ENCODE results near the gene PCNX1.
A peak's percentile ranks its signal among the peaks of the same experiment; 100 is the strongest.
"Not testable (repeated sequence)": the region's sequence is repeated elsewhere in the genome, so short reads cannot be mapped to it uniquely, and the experiment has no call there.

The PCNX1 gene

GRCh38 chr14:70916300-70916699, 9.0 kb downstream of the PCNX1 start:
- DNase-seq (ENCODE audit: low read depth, low spot score) = no peak

DNA sequence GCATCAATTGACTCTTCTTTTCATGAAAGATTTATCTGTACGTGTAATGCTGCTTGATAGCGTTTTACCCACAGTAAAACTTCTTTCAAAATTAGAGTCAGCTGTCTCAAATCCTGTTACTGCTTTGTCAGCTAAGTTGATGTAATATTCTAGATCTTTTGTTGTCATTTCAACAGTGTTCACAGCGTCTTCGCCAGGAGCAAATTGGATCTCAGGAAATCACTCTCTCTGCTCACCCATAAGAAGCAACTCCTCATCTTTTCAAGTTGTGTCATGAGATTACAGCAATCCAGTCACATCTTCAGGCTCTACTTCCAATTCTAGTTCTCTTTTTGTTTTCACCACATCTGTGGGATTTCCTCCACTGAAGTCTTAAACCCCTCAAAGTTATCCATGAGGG, 9.5 kb downstream of the PCNX1 start:
- DNase-seq (ENCODE audit: low read depth, low spot score) = no peak

DNA sequence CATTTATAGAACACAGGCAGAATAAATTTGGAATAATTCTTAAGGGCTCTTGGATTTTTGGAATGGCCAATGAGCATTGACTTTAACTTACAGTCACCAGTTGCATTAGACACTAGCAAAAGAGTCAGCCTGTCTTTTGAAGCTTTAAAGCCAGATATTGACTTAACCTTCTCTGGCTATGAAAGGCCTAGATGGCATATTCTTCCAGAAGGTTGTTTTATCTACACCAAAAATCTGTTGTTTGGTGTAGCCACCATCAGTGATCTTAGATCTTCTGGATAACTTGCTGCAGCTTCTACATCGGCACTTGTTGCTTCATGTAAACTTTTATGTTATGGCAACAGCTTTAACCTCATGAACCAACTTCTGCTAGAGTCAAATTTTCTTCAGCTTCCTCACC, 10.4 kb downstream of the PCNX1 start:
- no peak for DNase-seq (ENCODE audit: low read depth, low spot score)

GRCh38 chr14:70919774-70920173, 12.5 kb downstream of the PCNX1 start:
- no peak for DNase-seq (ENCODE audit: low read depth, low spot score)

DNA sequence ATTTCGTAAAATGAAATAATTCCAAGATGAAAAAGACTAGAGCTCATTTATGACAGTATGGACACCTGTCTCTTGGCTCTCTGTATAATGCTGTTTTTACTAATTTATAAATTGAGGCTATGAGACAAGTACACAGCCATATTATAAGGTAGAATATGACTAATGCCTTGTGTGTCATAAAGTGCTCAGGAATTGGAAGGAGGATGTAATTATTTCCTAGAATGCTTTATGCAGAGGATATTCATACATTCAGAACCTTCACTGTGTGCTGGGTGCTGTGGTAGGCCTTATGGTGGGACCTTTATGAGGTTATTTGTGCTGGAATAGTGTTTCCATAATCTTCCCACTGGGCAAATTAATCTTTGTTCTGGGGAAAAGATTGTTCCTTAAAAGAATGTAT, 13.3 kb downstream of the PCNX1 start:
- DNase-seq (ENCODE audit: low read depth, low spot score) = no peak

DNA sequence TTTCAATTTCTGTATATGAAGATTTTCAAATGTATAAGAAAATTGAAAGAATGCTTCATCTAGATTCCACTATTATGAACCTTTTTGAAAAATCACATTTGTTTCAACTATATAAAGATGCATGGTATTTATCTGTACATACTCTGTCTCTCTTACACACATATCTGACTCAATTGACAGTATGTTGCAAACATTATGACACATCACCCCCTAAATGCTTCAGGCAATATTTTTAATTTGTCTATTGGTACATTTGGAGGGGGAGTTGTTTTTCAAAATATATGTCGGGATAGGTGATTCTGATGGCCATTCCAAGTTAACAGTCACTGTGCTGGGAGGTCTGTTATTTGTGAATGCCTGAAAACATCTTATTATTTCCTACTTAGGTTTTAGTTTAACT, 14.4 kb downstream of the PCNX1 start:
- DNase-seq (ENCODE audit: low read depth, low spot score) = no peak

GRCh38 chr14:70924521-70924920, 17.3 kb downstream of the PCNX1 start:
- no peak for DNase-seq (ENCODE audit: low read depth, low spot score)

DNA sequence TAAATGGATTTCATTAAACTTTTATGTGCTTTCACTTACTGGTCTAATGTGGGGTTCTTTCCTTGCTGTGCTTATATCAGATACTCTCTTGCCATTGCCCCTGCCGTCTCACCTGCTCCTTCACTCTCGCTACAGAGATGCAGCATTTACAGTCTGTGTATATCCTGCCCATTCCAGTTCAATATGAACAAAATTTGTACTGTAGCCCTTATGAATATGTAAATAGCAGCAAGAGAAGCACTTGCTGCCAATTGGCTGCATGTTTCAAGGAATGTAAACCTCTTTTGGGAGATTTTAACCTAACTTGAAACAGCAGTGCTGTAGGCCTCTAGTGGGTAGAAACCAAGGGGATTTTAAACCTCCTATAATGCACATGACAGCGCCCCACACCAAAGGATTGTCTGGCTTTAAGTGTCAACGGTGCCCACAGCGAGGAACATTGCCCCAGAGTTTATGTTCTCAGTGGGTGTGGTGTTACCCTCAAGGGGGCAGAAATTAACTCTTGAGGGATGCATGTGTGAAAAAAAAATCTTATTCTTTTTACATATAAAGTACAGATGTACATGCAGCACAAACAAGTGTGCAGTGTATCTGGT, 19.1 kb downstream of the PCNX1 start:
- no peak for DNase-seq (ENCODE audit: low read depth, low spot score)

- DNase-seq (ENCODE audit: low read depth, low spot score) = no peak
These were observed 23.7 kb downstream of the PCNX1 start for GRCh38 chr14:70931008-70931407.

GRCh38 chr14:70934084-70934483, 26.8 kb downstream of the PCNX1 start:
- no peak for DNase-seq (ENCODE audit: low read depth, low spot score)

- no peak for DNase-seq (ENCODE audit: low read depth, low spot score)
These were observed 27.4 kb downstream of the PCNX1 start for GRCh38 chr14:70934502-70935134.

- no peak for DNase-seq (ENCODE audit: low read depth, low spot score)
These were observed 27.9 kb downstream of the PCNX1 start for GRCh38 chr14:70935135-70935534.

DNA sequence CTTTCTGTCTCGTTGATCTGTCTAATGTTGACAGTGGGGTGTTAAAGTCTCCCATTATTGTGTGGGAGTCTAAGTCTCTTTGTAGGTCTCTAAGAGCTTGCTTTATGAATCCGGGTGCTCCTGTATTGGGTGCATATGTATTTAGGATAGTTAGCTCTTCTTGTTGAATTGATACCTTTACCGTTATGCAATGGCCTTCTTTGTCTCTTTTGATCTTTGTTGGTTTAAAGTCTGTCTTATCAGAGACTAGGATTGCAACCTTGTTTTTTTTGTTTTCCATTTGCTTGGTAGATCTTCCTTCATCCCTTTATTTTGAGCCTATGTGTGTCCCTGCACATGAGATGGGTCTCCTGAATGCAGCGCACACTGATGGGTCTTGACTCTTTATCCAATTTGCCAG, 32.4 kb downstream of the PCNX1 start:
- DNase-seq (ENCODE audit: low read depth, low spot score) = not testable (repeated sequence)

- DNase-seq (ENCODE audit: low read depth, low spot score) = not testable (repeated sequence)
These were observed 34.5 kb downstream of the PCNX1 start for GRCh38 chr14:70941637-70942341.

DNA sequence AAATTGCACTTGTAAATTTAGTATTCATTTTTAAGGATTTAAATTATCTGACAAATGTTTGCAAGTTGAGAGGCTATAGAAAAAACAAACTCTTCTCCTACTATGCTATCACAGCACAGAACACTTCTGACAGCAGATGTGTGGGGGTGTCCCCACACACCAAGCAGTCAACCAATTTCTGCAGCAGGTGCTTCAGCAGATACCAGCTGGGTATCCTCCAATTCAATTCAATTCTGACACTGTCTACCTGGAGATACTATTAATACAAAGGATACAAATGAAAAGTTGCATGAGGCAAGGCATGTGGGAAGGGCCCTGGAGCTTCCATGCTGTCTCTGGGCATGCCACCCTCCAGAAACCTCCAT, 35.1 kb downstream of the PCNX1 start:
- DNase-seq (ENCODE audit: low read depth, low spot score) = no peak

DNA sequence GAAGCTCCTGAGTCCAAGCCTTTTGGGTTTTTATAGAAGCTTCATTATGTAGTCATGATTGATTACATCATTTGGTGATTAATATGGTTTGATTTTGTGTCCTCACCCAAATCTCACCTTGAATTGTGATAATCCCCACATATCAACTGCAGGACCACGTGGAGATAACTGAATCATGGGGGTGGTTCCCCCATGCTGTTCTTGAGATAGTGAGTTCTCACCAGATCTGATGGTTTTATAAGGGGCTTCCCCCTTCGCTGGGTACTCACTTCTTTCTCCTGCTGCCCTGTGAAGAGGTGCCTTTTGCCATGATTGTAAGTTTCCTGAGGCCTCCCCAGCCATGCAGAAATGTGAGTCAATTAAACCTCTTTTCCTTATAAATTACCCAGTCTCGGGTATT, 35.5 kb downstream of the PCNX1 start:
- not testable (repeated sequence) for DNase-seq (ENCODE audit: low read depth, low spot score)

DNA sequence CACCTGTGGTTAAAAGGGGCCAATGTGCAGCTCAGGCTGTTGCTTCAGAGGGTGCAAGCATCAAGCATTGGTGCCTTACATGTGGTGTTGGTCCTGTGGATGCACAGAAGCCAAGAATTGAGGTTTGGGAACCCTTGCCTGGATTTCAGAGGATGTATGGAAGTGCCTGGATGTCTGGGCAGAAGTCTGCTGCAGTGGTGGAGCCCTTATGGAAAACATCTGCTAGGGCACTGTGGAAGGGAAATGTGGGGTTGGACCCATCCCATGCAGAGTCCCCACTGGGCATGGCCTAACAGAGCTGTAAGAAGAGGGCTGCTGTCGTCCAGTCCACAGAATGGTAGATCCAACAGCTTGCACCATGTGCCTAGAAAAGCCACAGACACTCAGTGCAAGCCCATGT, 36.6 kb downstream of the PCNX1 start:
- peak; percentile 8 for DNase-seq (ENCODE audit: low read depth, low spot score)

GRCh38 chr14:70947739-70948138, 40.5 kb downstream of the PCNX1 start:
- peak; percentile 55 for DNase-seq (ENCODE audit: low read depth, low spot score)

GRCh38 chr14:70952485-70952884, 45.2 kb downstream of the PCNX1 start:
- DNase-seq (ENCODE audit: low read depth, low spot score) = no peak

DNA sequence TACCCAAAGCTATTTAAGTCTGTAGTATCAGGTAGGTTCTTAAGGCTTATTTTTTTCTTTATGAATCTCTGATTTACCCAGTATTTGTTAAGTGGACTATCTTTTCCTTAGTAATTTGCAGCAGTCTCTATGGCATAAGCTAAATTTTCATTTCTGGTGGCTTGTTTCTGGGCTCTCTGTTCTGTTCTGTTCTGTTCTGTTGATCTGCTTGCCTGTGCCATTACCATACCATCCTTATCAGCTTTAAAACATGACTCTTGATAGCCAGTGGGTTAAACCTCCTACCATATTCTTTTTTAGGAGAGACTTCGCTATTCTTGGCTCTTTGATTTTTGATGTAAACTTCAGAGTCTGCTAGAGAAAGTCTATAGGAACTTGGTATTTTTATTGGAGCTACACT, 46.8 kb downstream of the PCNX1 start:
- no peak for DNase-seq (ENCODE audit: low read depth, low spot score)

DNA sequence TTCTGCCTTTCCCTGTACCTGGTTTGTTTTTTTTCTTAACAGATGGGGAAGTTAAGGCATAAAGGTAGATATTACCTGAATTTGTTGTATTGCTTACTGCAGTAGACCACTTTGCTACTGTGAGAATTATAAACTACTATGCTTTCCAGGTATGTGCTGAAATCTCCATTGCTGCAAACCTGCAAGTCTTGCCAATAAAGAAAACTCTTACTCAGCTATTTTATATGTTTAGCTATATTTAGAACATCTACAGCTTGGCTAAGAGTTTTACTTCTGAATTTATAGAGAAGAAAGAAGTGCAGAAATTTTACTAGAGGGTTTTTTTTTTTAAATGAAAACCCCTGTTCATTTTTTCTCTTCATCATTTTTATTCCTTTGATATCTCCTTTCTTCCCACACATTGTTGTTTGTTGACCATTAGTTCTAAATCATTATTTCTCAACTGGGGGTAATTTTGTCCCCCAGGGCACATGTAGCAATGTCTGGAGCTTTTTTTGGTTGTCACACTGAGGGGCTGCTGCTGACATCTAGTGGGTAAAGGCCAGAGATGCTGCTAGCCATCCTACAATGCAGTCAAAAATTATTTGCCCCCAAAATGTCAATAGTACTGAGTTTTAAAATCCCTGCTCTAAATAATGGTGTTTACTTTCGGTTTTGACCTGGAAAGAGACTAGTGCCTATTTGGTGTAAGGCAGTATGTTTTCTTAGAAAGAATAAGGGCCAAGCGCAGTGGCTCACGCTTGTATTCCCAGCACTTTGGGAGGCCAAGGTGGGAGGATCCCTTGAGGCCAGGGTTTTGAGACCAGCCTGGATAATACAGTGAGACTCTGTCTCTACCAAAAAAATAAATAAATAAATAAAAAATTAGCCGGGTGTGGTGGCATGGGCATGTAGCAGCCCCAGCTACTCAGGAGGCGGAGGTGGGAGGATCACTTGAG, 48.6 kb downstream of the PCNX1 start:
- peak; percentile 9 for DNase-seq (ENCODE audit: low read depth, low spot score)

- no peak for DNase-seq (ENCODE audit: low read depth, low spot score)
These were observed 49.3 kb downstream of the PCNX1 start for GRCh38 chr14:70956511-70956910.
